ENCODE measurements around the gene PHEX. TPM values are rescaled to one million over a fixed set of nuclear protein-coding genes. Genes with fewer than 3 reads are reported as not detected.

PHEX gene
- polyA plus RNA-seq, 1 experiment, result 0.17 TPM

- H3K36me3 ChIP-seq (ENCODE audit: control insufficient read depth, insufficient read depth, low read length), result no peaks in the 10 kb centered on the region
These were observed 93.4 kb downstream of the PHEX start for GRCh38 chrX:22125481-22125880.

GRCh38 chrX:22126327-22126726, 94.2 kb downstream of the PHEX start:
- H3K27me3 ChIP-seq (ENCODE audit: control insufficient read depth, insufficient read depth, low read length), result no peaks in the 10 kb centered on the region
- no peak for DNase-seq (ENCODE audit: low read depth)
- CTCF ChIA-PET, result no interaction called here
- POLR2A ChIA-PET, result interaction anchor here (0.6 kb wide), 1 partner anchor 10 kb away, joined by 5 read pairs; no protein-coding TSS in a partner anchor
- no peak overlapping the region for H3K4me3 ChIP-seq (ENCODE audit: low read depth, low read length)
- no peak for TF ChIP-seq CTCF (IDR thresholded peaks at IDR 0.05; ENCODE audit: insufficient read depth, low read depth, low read length)
- no peaks in the 10 kb centered on the region for H3K36me3 ChIP-seq (ENCODE audit: control insufficient read depth, insufficient read depth, low read length)

More at GRCh38 chrX:22125481-22125880, 93.4 kb downstream of the PHEX start:
- ChIA-PET POLR2A (no interaction called here), CTCF (interaction anchor here (1.5 kb wide), 1 partner anchor 10 kb away, joined by 3 read pairs; no protein-coding TSS in a partner anchor)
- no peak overlapping the region for H3K4me3 ChIP-seq (ENCODE audit: low read depth, low read length)
- no peak for TF ChIP-seq CTCF (IDR thresholded peaks at IDR 0.05; ENCODE audit: insufficient read depth, low read depth, low read length)
- no peak for DNase-seq (ENCODE audit: low read depth)
- no peaks in the 10 kb centered on the region for H3K27me3 ChIP-seq (ENCODE audit: control insufficient read depth, insufficient read depth, low read length)

GRCh38 chrX:22128961-22129360, 96.8 kb downstream of the PHEX start:
- Histone ChIP-seq H3K27me3 (ENCODE audit: control insufficient read depth, insufficient read depth, low read length) (no peaks in the 10 kb centered on the region), H3K4me3 (ENCODE audit: low read depth, low read length) (no peak overlapping the region), H3K36me3 (ENCODE audit: control insufficient read depth, insufficient read depth, low read length) (no peaks in the 10 kb centered on the region)
- no peak for TF ChIP-seq CTCF (IDR thresholded peaks at IDR 0.05; ENCODE audit: insufficient read depth, low read depth, low read length)
- no peak for DNase-seq (ENCODE audit: low read depth)
- ChIA-PET POLR2A (no interaction called here), CTCF (no interaction called here)

GRCh38 chrX:22134681-22135080, 102.6 kb downstream of the PHEX start:
- ChIA-PET POLR2A (no interaction called here), CTCF (interaction anchor here (0.5 to 1.6 kb wide), 4 partner anchors 9 to 1586 kb away, joined by 3 to 5 read pairs (median 4); no protein-coding TSS in a partner anchor)
- no peak for TF ChIP-seq CTCF (IDR thresholded peaks at IDR 0.05; ENCODE audit: insufficient read depth, low read depth, low read length)
- Histone ChIP-seq H3K27me3 (ENCODE audit: control insufficient read depth, insufficient read depth, low read length) (no peaks in the 10 kb centered on the region), H3K4me3 (ENCODE audit: low read depth, low read length) (no peak overlapping the region), H3K36me3 (ENCODE audit: control insufficient read depth, insufficient read depth, low read length) (no peaks in the 10 kb centered on the region)
- DNase-seq (ENCODE audit: low read depth), result no peak

GRCh38 chrX:22135171-22135711, 103.1 kb downstream of the PHEX start:
- H3K4me3 ChIP-seq (ENCODE audit: low read depth, low read length), result no peak overlapping the region
- CTCF ChIA-PET, result interaction anchor here (0.5 to 2.9 kb wide), 11 partner anchors 10 to 1586 kb away, joined by 3 to 18 read pairs (median 4); no protein-coding TSS in a partner anchor
- no peak for TF ChIP-seq CTCF (IDR thresholded peaks at IDR 0.05; ENCODE audit: insufficient read depth, low read depth, low read length)
- POLR2A ChIA-PET, result interaction anchor here (0.6 kb wide), 1 partner anchor 11 kb away, joined by 4 read pairs; no protein-coding TSS in a partner anchor
- DNase-seq (ENCODE audit: low read depth), result no peak
- H3K27me3 ChIP-seq (ENCODE audit: control insufficient read depth, insufficient read depth, low read length), result no peaks in the 10 kb centered on the region
- H3K36me3 ChIP-seq (ENCODE audit: control insufficient read depth, insufficient read depth, low read length), result no peaks in the 10 kb centered on the region
